H54 (cell line): ENCODE measurements around the gene CDKN2AIP.
"Not testable (repeated sequence)": the region's sequence is repeated elsewhere in the genome, so short reads cannot be mapped to it uniquely, and the experiment has no call there.

Source experiments
- DNase-seq: peaks from one replicate; pipeline ENCODE4 v3.0.0; 2011; ENCODE audit warnings: low spot score, mixed read lengths; ENCODE audit not compliant: insufficient read length
- FAIRE-seq: peaks from 3 replicates; lab custom pipeline; 2011; peaks lifted over from hg19 to GRCh38; lab: Jason Lieb, UNC
- POLR2A ChIP-seq: IDR thresholded peaks from 2 replicates; pipeline ENCODE4 v1.6.1; 2011; ENCODE audit warnings: low read depth, mild to moderate bottlenecking, low read length

The CDKN2AIP gene

DNA sequence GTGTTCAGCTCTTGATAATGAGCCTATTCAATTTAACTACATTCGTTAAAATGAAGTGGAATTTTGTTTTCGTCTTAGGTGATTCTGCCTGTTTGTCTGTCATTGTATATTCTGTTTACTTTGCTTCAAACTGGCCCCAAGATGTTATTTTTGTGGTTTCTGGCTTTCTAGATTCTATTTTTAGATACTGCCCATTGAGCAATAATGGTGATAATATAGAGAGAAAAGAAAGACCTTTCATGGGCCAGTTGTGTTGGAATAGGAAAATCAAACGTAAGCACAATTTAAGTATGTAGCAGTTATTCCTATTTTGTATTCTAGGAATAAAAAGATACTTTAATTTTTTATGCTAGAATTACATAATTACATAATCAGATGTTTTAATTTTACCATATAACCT, 4.0 kb downstream of the CDKN2AIP start:
- TF ChIP-seq POLR2A: no peak
- FAIRE-seq: no peak
- DNase-seq: no peak

DNA sequence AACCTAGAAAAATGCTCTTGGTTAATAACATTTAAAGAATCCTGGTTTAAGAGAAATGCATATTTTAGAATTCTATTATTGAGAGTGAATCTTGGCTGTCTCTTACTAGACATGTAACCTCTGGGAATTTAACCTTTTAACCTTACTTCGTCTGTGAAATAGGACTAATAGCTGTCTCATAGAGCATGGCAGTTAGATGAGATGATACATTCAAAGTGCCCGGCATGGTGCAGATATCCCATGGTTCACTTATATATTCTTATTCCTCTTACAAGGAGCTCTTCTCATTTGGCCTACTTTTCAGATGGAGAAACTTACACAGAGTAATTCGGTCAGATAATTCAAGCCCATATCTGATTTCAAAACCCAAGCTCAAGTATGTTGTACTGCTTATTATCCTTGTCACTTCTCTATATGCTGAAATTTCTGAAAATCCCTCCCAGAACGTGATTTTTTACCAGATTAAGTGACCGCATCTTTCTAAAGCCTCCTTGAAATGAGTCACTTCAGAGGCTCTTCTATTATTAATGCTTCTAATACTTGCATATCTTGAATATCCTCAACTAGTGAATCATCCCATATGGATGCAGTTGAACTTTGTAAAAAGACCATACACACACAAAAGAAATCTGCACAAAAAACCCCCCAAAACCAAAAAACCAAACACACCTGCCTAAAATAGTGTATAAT, 4.9 kb downstream of the CDKN2AIP start:
- no peak for TF ChIP-seq POLR2A
- FAIRE-seq: no peak
- no peak for DNase-seq

DNA sequence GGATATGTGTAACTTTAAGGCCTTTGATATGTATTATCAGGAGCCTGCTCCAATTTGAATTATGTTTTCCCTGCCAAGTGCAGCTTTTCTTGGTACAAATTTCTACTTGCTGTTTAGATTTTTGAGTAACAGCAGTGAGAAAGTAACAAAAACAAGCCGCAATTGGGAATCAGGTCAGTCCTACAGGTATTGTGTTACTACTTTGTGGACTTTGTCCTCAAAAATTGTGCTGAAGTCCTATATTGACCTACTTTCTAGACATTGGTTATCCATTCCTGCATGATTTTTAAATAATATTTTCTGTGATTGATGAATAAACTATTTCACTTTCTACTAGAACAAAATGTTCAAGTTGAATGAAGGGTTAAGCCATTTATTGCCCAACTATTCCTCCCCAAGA, 5.7 kb downstream of the CDKN2AIP start:
- no peak for DNase-seq
- FAIRE-seq: no peak
- no peak for TF ChIP-seq POLR2A

DNA sequence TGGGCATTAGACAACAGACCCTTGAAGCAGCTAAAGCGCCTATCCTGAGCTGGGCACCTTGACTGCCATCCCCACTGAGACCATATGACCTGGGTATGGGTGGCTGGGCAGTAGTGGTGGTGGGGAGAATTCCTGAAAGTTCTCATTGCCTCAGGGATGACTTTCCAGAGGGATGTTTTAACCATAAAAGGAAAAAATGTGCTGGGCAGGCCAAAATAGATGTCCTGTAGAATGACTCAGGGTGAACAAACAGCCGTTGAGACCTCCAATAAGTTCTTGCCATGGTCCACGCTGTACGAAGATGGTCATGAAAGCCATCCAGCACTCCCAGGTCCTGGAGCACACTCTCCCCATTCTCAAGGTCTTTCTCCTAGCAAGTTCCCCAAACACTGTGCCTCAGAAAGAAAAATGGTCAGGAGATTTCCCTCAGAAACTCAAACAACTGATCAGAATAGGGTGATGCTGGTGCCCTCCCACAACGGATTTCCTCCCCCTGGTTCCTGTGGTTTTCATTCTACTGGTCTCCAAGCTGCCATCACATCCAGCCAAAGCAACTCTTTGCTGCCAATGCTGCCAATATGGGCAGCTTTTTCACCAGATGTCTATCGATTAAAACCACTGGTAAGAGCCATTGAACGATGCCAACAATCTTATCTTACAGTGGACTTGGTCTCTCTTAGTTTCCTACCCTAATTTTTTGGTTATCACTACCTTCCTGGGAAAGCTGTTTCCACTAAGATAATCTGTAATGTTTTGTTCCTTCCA, 11.2 kb downstream of the CDKN2AIP start:
- no peak for FAIRE-seq
- TF ChIP-seq POLR2A: no peak
- no peak for DNase-seq

DNA sequence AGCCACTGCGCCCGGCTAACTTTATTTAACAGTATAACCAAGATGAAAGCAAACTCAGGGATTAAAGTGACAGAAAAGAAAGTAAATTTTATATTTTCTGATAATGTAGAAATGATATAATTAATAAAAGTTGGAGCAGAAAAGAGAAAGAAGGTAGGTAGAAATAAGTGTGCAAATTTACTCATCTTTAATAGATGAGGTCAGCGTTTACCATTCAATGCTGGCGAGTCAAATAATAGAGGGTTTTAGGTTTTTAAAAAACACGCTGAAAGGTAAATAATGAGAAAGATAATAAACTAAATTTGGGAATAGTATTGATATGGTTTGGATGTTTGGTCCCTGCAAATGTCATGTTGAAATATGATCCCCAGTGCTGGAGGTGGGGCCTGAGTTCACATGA, 13.6 kb downstream of the CDKN2AIP start:
- FAIRE-seq (no peak), DNase-seq (no peak)

DNA sequence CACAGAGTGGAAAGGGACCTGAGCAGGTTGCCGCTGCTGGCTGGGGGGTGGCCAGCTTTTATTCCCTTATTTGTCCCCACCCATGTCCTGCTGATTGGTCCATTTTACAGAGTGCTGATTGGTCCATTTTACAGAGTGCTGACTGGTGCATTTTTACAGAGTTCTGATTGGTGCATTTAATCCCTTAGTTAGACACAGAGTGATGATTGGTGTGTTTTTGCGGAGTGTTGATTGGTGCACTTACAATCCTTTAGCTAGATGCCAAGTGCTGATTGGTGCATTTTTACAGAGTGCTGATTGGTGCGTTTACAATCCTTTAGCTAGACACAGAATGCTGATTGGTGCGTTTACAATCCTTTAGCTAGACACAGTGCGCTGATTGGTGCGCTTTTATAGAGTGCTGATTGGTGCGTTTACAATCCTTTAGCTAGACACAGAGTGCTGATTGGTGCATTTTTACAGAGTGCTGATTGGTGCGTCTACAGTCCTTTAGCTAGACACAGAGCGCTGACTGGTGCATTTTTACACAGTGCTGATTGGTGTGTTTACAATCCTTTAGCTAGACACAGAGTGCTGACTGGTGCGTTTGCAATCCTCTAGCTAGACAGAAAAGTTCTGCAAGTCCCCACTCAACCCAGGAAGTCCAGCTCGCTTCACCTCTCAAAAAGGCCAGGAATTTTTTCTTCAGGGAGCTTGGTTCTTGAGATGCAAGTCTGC, 19.6 kb downstream of the CDKN2AIP start:
- not testable (repeated sequence) for DNase-seq, FAIRE-seq

More for the DNA sequence above, 13.6 kb downstream of the CDKN2AIP start:
- TF ChIP-seq POLR2A: no peak

DNA sequence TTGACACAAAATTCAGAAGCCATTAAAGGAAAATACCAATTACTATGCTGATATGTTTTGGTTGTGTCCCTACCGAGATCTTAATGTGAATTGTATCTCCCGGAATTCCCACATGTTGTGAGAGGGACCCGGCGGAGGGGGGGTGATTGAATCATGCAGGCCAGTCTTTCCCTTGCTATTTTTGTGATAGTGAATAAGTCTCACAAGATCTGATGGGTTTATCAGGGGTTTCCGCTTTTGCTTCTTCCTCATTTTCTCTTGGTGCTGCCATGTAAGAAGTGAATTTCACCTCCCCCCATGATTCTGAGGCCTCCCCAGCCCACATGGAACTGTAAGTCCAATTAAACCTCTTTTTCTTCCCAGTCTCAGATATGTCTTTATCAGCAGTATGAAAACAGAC, 21.4 kb downstream of the CDKN2AIP start:
- DNase-seq, FAIRE-seq: not testable (repeated sequence)

DNA sequence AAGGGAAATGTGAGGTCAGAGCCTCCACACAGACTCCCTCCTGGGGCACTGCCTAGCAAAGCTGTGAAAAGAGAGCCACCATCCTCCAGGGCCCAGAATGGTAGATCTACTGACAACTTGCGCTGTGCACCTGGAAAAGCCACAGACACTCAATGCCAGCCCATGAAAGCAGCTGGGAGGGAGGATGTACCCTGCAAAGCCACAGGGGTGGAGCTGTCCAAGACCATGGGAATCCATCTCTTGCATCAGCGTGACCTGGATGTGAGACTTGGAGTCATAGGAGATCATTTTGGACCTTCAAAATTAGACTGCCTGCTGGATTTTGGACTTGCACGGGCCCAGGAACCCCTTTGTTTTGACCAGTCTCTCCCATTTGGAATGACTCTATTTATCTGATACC, 22.8 kb downstream of the CDKN2AIP start:
- FAIRE-seq (no peak), DNase-seq (no peak)
- no peak for TF ChIP-seq POLR2A

DNA sequence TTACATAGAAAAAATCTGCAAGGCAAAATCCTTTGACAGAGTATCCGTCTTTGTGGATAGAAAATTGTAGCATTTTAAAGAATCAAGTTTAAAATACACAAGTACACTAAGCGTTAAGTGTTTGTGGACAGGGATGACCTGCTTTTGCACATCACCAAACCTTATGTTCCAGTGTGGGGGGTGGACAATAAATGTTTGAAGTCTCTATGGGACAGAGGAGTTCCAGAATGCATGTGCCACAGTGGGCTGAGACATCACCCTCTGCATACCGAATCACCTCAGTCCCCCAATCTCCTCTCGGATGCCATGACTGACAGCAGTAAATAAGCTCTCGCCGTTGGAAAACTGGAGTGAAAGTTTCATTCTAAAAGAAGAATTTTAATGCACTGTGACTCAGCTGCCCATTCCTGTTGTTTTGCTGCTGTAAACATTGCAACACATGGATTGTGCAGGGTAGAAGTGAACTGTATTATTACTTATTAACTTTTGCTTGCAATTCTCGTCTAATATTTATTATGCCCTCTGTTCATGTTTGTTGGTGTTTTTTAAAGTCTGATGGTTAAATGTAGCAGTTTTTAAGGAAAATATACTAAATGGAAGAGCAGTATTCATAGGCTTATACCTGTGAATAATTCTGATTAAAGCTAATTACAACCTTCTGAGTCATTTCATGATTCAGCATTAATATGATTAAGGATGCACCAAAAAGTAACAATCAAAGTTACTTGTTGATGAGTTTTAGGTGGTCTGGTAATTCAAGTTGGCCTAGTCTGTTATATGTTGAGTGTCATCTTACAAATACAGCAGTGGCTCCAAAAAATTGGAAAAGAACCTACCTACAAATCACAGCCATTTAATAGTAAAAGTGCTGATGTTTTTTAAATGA, 24.0 kb downstream of the CDKN2AIP start:
- no peak for FAIRE-seq
- no peak for TF ChIP-seq POLR2A
- no peak for DNase-seq

DNA sequence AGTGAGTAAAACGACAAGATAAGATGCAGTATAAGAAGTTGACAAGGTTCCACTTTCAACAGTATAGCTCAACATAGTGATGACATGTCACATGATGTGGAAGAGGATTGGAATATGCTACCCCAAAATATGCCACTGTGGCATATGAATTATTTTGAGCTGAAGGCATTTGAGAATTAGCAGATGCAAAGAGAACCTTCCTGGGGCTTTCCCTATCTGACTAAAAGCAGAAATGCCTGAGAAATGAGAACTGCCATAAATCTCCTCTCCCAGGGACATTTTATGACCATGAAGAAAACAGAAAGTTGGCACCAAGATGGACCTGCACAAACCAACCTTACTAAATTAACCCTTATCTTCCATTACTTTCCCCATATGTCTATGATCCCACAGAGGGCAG, 24.8 kb downstream of the CDKN2AIP start:
- FAIRE-seq (no peak), DNase-seq (no peak)
- no peak for TF ChIP-seq POLR2A

DNA sequence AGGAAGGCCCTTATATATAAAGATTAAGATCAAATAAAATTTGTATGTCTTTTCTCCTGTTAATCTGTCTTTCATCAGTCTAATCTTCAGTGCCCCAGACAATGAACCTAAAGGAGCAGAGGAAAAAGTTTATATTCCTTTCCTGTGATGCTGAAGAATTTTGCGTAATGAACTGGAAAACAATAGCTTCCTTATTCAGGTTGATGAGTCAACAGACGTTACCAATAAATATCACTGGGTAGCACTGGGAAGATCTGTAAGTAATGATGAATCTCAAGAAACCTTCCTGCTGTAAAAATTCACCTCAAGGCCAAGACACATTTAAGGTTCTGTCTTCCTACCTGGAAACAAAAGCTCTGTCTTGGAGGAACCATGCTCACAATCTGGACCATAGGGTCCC, 25.5 kb downstream of the CDKN2AIP start:
- FAIRE-seq (no peak), DNase-seq (peak; percentile 11)
- no peak for TF ChIP-seq POLR2A

DNA sequence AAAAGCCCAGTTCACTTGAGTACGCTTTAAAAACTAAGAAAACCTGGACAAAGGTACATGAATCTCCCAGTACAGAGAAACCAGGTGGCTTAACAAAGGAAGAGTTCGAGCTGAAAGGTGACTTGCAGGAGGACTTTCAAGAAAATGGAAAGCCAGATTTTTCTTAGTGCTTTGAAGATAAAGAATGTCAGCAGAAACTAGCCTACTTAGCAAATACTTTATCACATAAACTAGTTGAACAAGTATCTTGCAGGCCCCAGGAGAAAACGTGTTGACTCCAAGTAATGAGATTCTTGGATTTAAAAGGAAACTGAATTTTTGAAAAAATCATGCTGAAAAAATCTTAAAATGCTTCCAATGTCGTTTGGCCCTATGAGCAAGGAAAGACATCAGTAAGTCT, 26.4 kb downstream of the CDKN2AIP start:
- TF ChIP-seq POLR2A: no peak
- DNase-seq (no peak), FAIRE-seq (no peak)

DNA sequence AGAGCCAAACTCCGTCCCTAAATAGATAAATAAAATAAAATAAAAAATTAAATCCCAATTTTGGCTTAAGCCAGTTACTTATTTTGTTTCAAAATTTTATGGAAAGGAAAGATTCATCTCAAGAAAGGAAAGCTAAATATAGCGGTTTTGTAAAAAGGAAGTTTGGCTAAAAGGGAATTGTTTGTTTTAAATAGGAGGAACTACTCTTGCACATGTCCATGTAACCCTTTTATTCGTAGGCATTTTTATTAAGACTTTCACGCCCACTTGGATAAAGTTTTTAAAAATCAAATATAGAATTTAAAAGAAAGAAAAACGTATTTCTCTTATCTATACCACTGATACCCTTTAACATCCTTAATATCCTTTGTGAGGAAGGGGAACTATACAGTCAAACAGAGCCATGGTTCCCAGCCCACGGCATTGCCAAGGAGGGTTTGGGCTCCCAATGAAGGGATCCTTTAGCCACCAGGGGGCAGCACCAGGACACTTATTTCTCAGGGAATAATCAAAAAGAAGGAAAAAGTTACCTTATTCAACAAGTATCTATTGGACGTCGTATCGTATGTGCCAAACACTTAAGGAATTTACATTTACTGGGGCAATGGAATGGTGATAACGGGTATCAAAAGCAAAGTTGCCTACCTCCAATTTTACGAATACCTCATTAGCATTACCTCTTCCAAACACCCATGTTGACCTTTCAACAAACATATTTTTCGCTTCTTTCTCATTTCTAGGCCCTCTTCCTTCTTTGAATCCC, 27.7 kb downstream of the CDKN2AIP start:
- DNase-seq (peak; percentile 20), FAIRE-seq (peak; percentile 89)
- no peak for TF ChIP-seq POLR2A
